Nasal cavity respiratory epithelium epithelial cell of viscerocranial mucosa (primary cell): ENCODE measurements around the gene SPP2. TPM values are rescaled to one million over a fixed set of nuclear protein-coding genes. Genes with fewer than 3 reads are reported as not detected.

ENCODE experiments used
- total RNA-seq: library from RNA; depleted of rRNA; stranded (reverse); fragments of >200 nt; gene quantifications from 2 replicates; pipeline ENCODE4 v1.2.3, GENCODE V29; 2014

The SPP2 gene
- not detected in 2 replicates for total RNA-seq

GRCh38 chr2:234050455-234051135 is at the start of gene SPP2:
Gene SPP2, plus strand, starts transcription at chr2:234050702. Its CDS starts 85 bp downstream, at chr2:234050787.

Other genes starting within 250 kb of the SPP2 start
- under 0.01 and 0.14 TPM in 2 replicates for gene HJURP, start 196.2 kb upstream of the SPP2 start, total RNA-seq
- gene TRPM8, start 133.3 kb upstream of the SPP2 start, total RNA-seq, result not detected in 2 replicates